OCI-LY7 (cell line): ENCODE data around the gene MAST2.

ENCODE experiments used
- CTCF ChIP-seq: fragments of 200-600 bp; sonication (generic); conservative IDR thresholded peaks from 2 replicates; pipeline ENCODE4 v1.5.1; 2014; ENCODE audit warnings: mild to moderate bottlenecking, antibody characterized with exemption, low read length, moderate library complexity, mixed read lengths
- EZH2phosphoT487 ChIP-seq: fragments of 200-600 bp; sonication (generic); IDR thresholded peaks from 2 replicates; pipeline ENCODE4 v1.6.1; 2018; ENCODE audit warnings: low read depth, borderline replicate concordance, mild to moderate bottlenecking, mixed run types, antibody characterized with exemption, low read length, moderate library complexity, mixed read lengths

GRCh38 chr1:45922813-45923212 lies 119.4 kb downstream of the MAST2 start:
- no peak for TF ChIP-seq CTCF
- TF ChIP-seq EZH2phosphoT487, result no peak
